Hepatocyte (in vitro differentiated cells): ENCODE data around the gene FANCI. TPM values are rescaled to one million over a fixed set of nuclear protein-coding genes. Genes with fewer than 3 reads are reported as not detected.

Source experiments
- DNase-seq: peaks from one replicate; pipeline ENCODE4 v3.0.0-alpha.2; 2016; ENCODE audit warnings: low spot score
- H2AFZ ChIP-seq: fragments of 200-600 bp; sonication (generic); 2 replicates; pipeline ENCODE4 v1.6.0; 2016; ENCODE audit warnings: antibody characterized with exemption, mild to moderate bottlenecking
- H3K27ac ChIP-seq: fragments of 200-600 bp; sonication (generic); 2 replicates; pipeline ENCODE4 v1.5.1; 2016; ENCODE audit warnings: mild to moderate bottlenecking
- H3K27me3 ChIP-seq: fragments of 200-600 bp; sonication (generic); 2 replicates; pipeline ENCODE4 v1.6.1; 2016
- H3K36me3 ChIP-seq: fragments of 200-600 bp; sonication (generic); replicated peaks from 2 replicates; pipeline ENCODE4 v1.5.1; 2016; ENCODE audit warnings: low read depth; ENCODE audit not compliant: insufficient read depth
- H3K4me1 ChIP-seq: fragments of 200-600 bp; sonication (generic); 2 replicates; pipeline ENCODE4 v1.5.1; 2016; ENCODE audit warnings: mild to moderate bottlenecking, moderate library complexity; ENCODE audit not compliant: insufficient read depth
- H3K4me2 ChIP-seq: fragments of 200-600 bp; sonication (generic); 2 replicates; pipeline ENCODE4 v1.6.0; 2016
- H3K4me3 ChIP-seq: fragments of 200-600 bp; sonication (generic); 2 replicates; pipeline ENCODE4 v1.5.1; 2016; ENCODE audit warnings: mild to moderate bottlenecking
- H3K79me2 ChIP-seq: fragments of 200-600 bp; sonication (generic); 2 replicates; pipeline ENCODE4 v1.6.0; 2017; ENCODE audit warnings: mild to moderate bottlenecking
- H3K9me2 ChIP-seq: fragments of 200-600 bp; sonication (generic); replicated peaks from 2 replicates; pipeline ENCODE4 v1.6.0; 2017; ENCODE audit warnings: mild to moderate bottlenecking; ENCODE audit not compliant: insufficient read depth
- H3K9me3 ChIP-seq: fragments of 200-600 bp; sonication (generic); 2 replicates; pipeline ENCODE4 v1.5.1; 2016; ENCODE audit warnings: low read depth, mild to moderate bottlenecking
- H4K20me1 ChIP-seq: fragments of 200-600 bp; sonication (generic); 2 replicates; pipeline ENCODE4 v1.6.0; 2016; ENCODE audit warnings: mild to moderate bottlenecking; ENCODE audit not compliant: insufficient read depth, poor library complexity, severe bottlenecking
- EZH2 ChIP-seq: fragments of 200-600 bp; sonication (generic); IDR thresholded peaks from 2 replicates; pipeline ENCODE4 v1.6.1; 2016; ENCODE audit warnings: antibody characterized with exemption, mild to moderate bottlenecking, borderline replicate concordance
- EZH2phosphoT487 ChIP-seq: fragments of 200-600 bp; sonication (generic); IDR thresholded peaks from one replicate; pipeline ENCODE4 v1.6.1; 2018; ENCODE audit warnings: antibody characterized with exemption, mild to moderate bottlenecking, low read depth, moderate library complexity; ENCODE audit not compliant: unreplicated experiment, severe bottlenecking
- WGBS: methylation state at CpG from one replicate; pipeline ENCODE4 v1.1.6; 2016; ENCODE audit warnings: low lambda C conversion rate; ENCODE audit errors: missing lambda C conversion rate; 5-methylcytosine and 5-hydroxymethylcytosine counted together
- polyA plus RNA-seq: library from polyadenylated mRNA; unstranded; fragments of >200 nt; fragmentation: Nextera tagmentation; extraction: Ambion mirVana; gene quantifications from 2 replicates; pipeline ENCODE4 v1.2.1, GENCODE V29; 2016
- total RNA-seq: library from RNA; depleted of rRNA; stranded (reverse); fragments of >200 nt; gene quantifications from 2 replicates; pipeline ENCODE4 v1.2.3, GENCODE V29; 2014
- TF ChIP-seq, protein P1 (sequence below): fragments of 200-600 bp; sonication (generic); IDR thresholded peaks from 2 replicates; pipeline ENCODE4 v1.5.1; 2016; ENCODE audit warnings: antibody characterized with exemption, mild to moderate bottlenecking; ENCODE audit not compliant: poor library complexity

FANCI gene
- total and polyA plus RNA-seq, 2 experiments from 2014 or later: 8.0 to 14.5 TPM

DNA sequence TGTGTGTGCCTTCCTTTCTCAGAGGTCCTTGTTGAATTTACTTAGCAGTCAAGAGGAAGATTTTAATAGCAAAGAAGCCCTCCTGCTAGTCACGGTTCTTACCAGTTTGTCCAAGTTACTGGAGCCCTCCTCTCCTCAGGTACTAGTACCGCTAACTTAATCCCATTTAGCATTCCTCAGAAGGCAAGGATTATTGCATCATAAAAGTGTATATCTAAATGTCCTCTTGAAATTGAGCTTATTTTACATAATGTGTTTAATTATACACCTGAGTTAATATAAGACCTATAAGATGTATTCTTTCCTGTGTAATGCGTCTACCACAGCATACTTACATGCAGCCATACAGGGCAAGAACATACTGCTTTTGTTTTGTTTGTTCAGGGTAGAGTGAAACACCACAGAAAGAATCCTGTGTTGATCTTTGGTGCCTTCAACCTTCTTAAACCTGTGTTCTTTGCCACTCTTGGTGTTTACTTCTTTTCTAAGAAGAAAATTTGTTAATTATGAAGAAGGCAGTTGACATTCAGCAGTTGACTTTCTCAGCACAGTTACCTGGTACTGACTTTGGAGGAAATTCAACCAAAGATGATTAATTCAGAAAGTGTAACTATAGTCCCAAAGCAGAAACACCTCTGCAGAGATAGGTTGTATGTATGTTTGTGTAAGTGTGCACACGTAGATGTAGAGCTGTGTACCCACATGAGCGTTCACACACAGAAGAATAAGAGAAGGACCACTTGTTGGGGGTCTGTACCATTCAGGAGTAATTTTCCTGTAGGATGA, 57.7 kb downstream of the FANCI start:
- WGBS: 87% methylated on average over 5 of the region's 5 CpGs
- Histone ChIP-seq H2AFZ (no peak overlapping the region), H3K36me3 (no peaks in the 10 kb centered on the region), H3K4me1 (no peaks in the 10 kb centered on the region), H4K20me1 (no peaks in the 10 kb centered on the region), H3K4me3 (no peak overlapping the region), H3K4me2 (no peak overlapping the region), H3K9me3 (no peaks in the 10 kb centered on the region), H3K27me3 (no peaks in the 10 kb centered on the region), H3K9me2 (no peaks in the 10 kb centered on the region), H3K27ac (no peak overlapping the region), H3K79me2 (no peaks in the 10 kb centered on the region)
- TF ChIP-seq EZH2phosphoT487 (no peak), EZH2 (no peak)
- TF ChIP-seq, protein P1, sequence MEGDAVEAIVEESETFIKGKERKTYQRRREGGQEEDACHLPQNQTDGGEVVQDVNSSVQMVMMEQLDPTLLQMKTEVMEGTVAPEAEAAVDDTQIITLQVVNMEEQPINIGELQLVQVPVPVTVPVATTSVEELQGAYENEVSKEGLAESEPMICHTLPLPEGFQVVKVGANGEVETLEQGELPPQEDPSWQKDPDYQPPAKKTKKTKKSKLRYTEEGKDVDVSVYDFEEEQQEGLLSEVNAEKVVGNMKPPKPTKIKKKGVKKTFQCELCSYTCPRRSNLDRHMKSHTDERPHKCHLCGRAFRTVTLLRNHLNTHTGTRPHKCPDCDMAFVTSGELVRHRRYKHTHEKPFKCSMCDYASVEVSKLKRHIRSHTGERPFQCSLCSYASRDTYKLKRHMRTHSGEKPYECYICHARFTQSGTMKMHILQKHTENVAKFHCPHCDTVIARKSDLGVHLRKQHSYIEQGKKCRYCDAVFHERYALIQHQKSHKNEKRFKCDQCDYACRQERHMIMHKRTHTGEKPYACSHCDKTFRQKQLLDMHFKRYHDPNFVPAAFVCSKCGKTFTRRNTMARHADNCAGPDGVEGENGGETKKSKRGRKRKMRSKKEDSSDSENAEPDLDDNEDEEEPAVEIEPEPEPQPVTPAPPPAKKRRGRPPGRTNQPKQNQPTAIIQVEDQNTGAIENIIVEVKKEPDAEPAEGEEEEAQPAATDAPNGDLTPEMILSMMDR: no peak
- DNase-seq: no peak

DNA sequence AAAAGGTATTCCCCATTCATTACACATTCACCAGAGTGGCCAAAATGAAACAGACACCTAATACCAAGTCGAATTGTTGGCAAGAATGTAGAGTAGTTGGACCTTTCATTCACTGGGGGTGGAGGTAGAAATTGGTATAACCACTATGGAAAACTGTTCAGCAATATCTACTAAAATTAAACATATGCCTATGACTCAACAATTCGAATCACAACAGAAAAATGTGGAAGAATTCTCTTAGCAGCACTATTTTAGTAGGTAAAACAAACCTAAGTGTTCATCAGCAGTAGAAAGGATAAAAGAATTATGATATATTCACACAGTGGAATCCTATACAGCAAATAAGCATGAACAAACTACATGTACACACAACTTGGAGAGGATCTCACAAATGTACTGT, 60.2 kb downstream of the FANCI start:
- 96% methylated on average over 2 of the region's 2 CpGs for WGBS
- H3K79me2 ChIP-seq: no peaks in the 10 kb centered on the region
- H3K9me3 ChIP-seq: no peaks in the 10 kb centered on the region

DNA sequence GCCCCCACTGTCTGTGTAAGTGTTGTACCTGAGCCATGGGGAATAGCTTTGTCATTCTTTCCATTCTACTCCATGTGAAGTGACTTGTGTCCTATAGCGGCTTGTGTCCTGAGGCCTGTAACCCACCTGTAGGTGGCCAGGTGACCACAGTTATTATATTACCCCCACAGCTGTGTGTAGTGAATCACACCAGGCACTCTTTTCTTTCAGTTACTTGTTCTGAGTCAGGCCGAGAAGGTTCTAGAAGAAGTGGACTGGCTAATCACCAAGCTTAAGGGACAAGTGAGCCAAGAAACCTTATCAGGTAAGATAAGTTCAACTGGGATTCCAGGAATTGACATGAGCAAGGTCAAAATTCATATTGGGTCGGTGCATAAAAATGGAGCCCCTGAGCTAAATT, 61.6 kb downstream of the FANCI start:
- no peak overlapping the region for H3K27ac ChIP-seq
- no peaks in the 10 kb centered on the region for H3K79me2 ChIP-seq
- H4K20me1 ChIP-seq: no peaks in the 10 kb centered on the region
- no peaks in the 10 kb centered on the region for H3K36me3 ChIP-seq
- H3K9me2 ChIP-seq: no peaks in the 10 kb centered on the region
- no peaks in the 10 kb centered on the region for H3K27me3 ChIP-seq
- no peak for DNase-seq
- TF ChIP-seq EZH2phosphoT487 (no peak), EZH2 (no peak)
- TF ChIP-seq, protein P1: no peak
- no peak overlapping the region for H3K4me2 ChIP-seq
- no peak overlapping the region for H3K4me3 ChIP-seq
- no peak overlapping the region for H2AFZ ChIP-seq
- no peaks in the 10 kb centered on the region for H3K9me3 ChIP-seq
- 96% methylated on average over 3 of the region's 3 CpGs for WGBS
- H3K4me1 ChIP-seq: no peaks in the 10 kb centered on the region

More for the DNA sequence above, 60.2 kb downstream of the FANCI start:
- no peaks in the 10 kb centered on the region for H3K9me2 ChIP-seq
- no peaks in the 10 kb centered on the region for H3K4me1 ChIP-seq
- no peak overlapping the region for H3K27ac ChIP-seq
- no peaks in the 10 kb centered on the region for H4K20me1 ChIP-seq
- H2AFZ ChIP-seq: no peak overlapping the region
- no peaks in the 10 kb centered on the region for H3K27me3 ChIP-seq
- no peak overlapping the region for H3K4me2 ChIP-seq
- no peaks in the 10 kb centered on the region for H3K36me3 ChIP-seq
- TF ChIP-seq EZH2 (no peak), EZH2phosphoT487 (no peak)
- TF ChIP-seq, protein P1: no peak
- DNase-seq: no peak
- no peak overlapping the region for H3K4me3 ChIP-seq
